Measurements from ENCODE around the gene ERAL1.
"Not testable (repeated sequence)": the region's sequence is repeated elsewhere in the genome, so short reads cannot be mapped to it uniquely, and the experiment has no call there.

ERAL1 gene

DNA sequence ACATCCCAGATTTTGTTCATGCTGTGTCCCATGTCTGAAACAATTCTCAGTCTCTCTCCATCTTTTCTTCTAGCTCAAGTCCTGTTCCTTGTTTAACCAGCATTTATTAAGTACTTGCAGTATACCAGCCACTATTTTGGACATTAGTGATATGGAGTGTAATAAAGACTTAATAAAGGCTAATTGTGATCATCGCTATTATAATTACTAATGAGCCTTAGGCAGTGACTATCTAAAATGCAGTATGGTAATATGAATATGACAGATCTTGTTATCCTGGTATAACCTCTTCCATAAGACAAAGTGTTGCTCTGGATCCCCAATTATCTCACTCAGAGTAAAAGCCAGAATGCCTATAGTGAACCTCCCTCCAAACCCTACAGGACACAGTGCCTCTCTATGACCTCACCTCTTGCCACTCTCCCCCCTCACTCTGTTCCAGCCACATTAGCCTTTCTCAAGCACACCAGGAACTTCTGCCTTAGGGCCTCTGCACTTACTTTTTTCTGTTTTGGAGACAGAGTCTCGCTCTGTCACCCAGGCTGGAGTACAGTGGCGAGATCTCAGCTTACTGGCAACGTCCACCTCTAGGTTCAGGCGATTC, 44.5 kb downstream of the ERAL1 start:
- DNase-seq (ENCODE audit: low read depth, low spot score) = no peak

DNA sequence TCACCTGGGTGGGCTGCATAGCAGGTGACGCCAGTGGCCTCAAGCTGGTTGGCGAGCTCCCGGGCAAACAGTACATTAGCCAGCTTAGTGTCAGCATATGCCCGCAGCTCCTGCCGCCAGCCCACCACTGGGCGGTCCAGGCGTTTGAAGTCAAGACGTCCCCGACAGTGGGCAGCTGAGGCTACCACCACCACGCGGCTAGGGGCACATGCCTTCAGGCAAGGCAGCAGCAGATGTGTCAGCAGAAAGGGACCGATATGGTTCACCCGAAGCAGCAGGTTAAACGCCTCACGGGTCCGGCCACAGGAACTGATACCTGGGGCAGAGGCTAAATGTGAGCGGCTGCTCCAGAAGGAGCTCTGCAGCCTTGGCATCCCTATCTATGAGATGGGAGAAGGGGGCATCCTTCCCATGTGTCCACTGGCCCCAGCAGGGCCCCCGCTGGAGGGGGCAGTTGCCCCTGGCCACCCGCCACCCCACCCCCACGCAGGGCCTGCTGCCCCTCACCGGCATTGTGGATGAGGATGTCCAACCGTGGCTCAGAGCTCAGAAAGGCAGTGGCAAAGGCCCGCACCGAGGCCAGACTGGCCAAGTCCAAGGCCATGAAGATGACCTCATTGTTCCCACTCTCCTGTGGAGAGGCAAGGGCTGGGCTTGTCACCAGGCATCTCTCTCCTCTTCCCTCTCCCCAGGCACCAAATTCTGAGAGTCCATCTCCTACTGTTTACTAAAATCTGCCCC, 46.3 kb downstream of the ERAL1 start:
- no peak for DNase-seq (ENCODE audit: low read depth, low spot score)

DNA sequence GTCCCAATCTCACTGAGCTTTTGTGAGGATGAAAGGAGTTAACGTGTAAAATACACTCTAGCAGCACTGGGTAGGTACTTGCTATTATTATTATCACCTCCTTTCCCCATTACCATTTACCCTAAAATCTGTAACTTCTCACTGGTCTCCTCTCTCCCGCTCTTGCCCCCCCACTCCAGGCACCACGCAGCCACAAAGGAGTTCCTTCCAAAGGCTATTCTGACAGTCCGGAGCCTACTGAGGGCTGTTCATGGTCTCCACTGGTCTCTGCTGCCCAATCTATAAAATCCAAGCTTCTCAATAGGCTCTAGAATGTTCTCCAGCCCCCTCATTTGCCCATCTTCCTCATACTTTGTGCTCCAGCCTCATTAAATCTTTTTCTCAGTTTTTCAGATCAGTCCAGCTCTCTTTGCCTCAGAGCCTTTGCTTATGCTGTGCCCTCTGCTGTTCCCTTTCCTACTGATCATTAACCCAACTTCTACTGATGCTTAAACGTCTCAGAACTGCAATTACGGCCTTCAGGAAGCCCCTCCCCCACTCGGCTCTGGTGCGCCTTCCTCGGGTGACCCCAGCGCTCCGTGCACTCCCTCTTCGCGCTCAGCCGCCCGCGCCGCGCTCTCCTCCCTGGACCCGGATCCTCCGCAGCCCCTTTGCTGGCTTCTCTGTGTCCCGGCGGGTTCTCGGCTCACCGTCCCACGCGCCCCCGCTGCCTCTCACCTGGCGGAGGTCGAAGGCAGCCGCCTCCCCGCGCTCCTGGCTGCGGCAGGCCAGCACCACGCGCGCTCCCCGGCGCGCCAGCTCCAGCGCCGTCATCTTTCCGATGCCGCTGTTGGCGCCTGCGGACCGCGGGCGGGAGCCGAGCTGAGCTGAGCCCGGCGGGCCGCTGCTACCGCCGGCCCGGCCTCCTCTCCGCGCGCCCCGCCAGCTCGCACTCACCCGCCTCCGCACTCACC, 47.3 kb downstream of the ERAL1 start:
- peak; percentile 6 for DNase-seq (ENCODE audit: low read depth, low spot score)

DNA sequence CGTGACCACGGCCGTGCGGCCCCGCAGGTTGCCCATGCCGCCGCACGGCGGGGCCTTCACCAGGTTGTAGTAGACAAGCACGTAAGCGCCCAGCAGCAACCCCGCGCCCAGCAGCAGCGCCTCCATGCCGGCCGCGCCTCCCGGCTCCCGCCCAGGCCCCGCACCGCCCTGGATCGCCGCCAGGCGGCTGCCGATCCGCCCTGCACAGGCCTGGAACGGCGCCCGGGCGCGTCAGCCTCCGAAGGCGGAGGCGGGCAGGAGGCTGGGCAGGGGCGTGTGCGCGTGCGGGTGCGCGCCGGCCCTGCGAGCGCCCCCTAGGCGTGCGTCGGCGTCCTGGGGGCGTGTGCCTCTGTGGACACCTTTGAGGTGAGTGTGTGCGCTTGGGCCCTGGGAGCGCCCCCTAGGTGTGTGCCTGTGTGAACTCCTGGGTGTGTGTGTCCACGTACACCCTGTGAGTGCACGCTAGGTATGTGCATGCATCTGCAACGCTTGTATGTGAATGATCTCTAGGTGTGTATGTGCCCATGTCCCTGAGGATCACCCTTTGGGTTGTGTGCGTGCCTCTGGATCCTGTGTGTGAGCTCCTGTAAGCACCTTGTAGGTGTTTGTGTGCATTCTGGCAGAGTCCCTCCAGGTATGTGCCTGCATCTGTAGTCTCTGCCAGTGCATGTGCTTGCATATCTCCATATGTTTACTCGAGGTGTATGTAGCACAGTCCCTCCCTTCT, 48.2 kb downstream of the ERAL1 start, which contains the start of gene DHRS13:
Gene DHRS13 (minus strand): TSS at position 261 of the 727 bp plus-strand sequence. CDS start 135 bp downstream, at position 126.
- DNase-seq (ENCODE audit: low read depth, low spot score) = peak; percentile 84

DNA sequence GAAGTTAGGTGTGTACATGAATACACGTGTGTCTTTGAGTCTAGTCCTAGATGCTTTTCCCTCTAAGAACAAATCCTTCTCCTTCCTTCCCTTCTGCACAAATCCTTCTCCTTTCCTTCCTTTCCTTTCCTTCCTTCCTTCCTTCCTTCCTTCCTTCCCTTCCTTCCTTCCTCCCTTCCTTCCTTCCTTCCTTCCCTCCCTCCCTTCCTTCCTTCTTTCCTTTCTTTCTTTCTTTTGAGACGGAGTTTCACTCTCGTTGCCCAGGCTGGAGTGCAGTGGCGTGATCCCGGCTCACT, 48.7 kb downstream of the ERAL1 start:
- DNase-seq (ENCODE audit: low read depth, low spot score) = not testable (repeated sequence)

DNA sequence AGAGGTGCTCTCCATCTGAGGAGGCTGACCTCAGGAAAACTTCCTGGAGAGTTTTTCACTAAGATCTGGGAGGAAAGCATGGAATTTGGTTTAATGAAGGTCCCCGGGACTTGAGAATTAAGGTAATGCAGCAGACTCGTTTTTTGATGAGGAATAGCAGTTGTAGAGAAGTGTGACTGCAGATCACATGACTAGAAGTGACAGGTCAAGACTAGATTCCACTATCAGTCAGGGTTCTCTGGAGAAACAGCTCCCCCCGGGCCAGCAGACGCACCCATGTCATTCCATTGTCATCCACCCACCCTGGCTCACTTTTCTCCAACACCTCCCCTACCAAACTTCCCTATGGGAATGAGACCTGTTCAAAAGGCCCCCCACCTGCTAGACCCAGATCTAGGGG, 50.0 kb downstream of the ERAL1 start:
- DNase-seq (ENCODE audit: low read depth, low spot score) = no peak

DNA sequence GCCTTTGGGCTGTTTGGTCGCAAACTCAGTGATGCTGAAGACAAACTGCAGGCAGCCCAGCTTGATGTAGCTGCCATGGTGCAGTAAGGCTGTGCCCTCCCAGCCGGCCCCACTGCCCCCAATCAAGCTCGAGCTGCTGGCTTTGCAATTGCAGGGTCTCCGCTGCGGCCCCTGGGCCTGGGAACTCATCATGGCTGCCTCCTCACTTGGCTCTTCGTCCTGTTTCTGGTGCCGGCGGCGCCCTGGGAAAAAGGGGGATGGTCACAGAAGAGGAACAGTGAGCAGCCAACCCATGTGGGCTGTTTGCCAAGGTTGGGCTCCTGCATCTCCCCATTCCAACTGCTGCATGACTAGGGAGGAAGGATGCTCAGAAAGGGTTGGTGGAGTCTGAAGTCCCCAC, 51.5 kb downstream of the ERAL1 start:
- no peak for DNase-seq (ENCODE audit: low read depth, low spot score)

DNA sequence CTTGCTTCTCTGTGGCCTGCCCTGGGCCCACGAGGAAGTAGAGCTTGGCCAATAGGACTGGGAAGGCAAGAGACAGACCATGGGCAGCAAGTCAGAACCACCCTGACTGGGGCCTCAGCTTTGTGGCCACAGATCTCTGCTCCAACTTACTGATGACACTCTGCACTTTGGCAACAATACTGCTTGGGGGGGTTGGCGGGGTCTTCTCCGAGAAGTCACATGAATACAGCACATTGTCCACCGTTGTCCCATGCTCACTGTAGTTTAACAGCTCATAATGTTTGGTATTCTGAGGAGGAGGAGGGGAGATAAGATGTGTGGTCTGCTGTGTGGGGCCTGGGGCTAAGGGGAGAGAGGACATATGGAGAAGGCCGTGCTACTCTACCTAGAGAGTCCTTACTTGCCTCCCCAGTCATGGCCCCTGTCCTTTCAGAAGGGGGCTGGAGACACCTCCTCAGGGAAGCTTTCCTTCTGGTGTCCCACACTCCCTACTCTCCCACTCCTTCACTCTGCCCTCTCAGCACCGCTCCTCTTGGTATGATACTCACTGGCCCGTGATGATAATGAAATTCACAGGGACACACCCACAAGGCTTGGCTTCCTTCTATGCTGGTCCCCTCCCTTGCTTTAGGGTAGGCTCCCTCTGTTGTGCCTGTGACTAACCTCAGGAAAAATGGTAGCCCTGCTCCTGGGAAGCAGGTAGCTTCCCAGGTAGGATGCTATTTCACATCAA, 52.1 kb downstream of the ERAL1 start:
- no peak for DNase-seq (ENCODE audit: low read depth, low spot score)

DNA sequence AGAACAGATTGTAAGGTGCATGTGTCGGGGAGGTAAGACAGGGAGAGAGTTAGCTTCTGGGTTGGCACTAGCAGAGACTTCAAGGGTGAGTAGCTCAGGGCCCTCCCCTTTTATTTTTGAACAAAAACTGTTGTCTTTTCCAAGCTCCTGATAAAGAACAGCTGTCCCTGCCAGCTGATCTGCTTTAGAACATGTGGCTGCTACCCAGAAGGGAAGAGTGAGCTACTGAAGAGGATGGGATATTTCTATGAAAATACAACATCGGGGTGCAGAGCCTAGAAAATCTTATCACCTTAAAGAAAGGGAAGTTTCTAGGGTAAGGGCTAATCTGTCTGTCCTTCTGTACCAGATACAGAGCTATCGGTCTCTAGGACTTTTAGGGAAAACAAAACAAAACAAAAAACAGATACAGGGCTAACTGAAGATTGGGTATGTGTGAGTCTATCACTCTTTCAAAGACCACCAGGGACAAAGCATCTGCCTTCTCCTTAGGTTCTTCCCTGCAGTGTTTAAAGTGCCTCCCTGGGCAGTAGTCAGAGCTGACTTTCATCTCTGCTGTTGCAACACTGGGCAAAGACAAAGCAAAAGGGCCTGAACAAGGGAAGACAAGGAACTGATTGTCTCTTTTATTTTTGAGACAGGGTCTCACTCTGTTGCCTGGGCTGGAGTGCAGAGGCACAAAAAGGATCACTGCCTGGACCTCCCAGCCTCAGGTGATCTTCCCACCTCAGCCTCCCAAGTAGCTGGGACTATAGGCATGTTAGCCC, 53.1 kb downstream of the ERAL1 start:
- DNase-seq (ENCODE audit: low read depth, low spot score) = no peak

DNA sequence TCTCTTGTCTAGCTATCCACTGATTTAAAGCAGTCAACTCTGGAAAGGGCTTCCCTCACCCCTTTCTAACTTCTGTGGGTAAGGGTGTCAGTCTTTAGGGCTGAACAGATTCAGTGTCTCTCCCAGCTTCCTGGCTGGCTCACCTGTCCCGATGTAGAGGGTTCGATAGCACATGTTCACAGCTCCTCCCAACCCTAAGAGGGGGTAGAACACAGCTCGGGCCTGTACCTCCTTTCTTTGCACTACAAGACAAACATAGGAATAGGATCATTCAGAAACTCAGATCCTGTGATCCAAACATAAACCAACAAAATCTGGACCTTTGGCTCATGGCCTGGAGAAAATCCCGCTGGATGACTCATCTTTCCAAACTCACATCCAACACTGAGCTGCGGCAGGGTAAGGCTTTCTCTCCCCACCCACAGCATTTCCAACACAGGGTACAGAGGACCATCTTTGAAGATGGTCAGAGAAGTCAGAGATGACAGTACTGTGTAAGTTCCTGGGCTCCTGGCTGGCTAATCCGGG, 53.9 kb downstream of the ERAL1 start:
- no peak for DNase-seq (ENCODE audit: low read depth, low spot score)

DNA sequence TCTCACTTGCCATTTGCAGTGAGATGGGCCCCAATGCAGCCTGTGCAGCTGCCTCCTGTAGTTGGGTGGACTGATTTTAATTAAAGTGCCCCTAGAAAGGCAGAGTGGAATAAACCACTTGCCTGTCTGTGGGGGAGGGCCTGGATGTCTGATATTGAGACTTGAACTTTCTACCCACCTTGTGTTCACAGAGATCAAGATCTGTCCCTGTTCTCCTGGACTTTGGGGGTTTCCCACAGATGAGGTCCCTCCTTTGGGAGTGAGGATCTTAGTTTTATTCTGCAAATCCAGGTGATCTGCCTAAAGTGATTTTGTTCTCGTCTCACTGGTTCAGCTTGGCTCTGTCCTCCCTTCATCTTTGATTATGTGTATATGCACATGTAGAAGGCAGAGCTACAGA, 55.7 kb downstream of the ERAL1 start:
- no peak for DNase-seq (ENCODE audit: low read depth, low spot score)
